ENCODE results near the gene FAM111A.
A peak's percentile ranks its signal among the peaks of the same experiment; 100 is the strongest.
"Not testable (repeated sequence)": the region's sequence is repeated elsewhere in the genome, so short reads cannot be mapped to it uniquely, and the experiment has no call there.

The FAM111A gene

GRCh38 chr11:59106363-59107336, 36.0 kb upstream of the FAM111A start, which contains the start of gene FAM111B:
Gene FAM111B, plus strand, starts transcription at chr11:59107237. Its CDS starts 2,389 bp downstream, at chr11:59109626.
- Histone ChIP-seq H3K36me3 (replicated peaks; ENCODE audit: insufficient read depth, low read length) (peaks cover 11% of the 10 kb centered on the region; the same call in 1 of the 2 replicates), H3K9me2 (replicated peaks; ENCODE audit: insufficient read depth, low read length) (no peaks in the 10 kb centered on the region), H3F3A (ENCODE audit: insufficient read depth, low read length) (peaks cover 19% of the 10 kb centered on the region), H4K20me1 (ENCODE audit: insufficient read depth, low read length) (peaks cover 5% of the 10 kb centered on the region; the same call in 1 of the 2 replicates), H3K27ac (ENCODE audit: low read length) (peak within 1 kb of the TSS; percentile 80), H3K79me2 (ENCODE audit: low read length) (peaks cover 47% of the 10 kb centered on the region), H3K9ac (ENCODE audit: low read length) (peak within 1 kb of the TSS; percentile 95), H3K9me3 (replicated peaks; ENCODE audit: insufficient read depth, low read length) (no peaks in the 10 kb centered on the region), H2AFZ (ENCODE audit: low read length) (peak within 1 kb of the TSS; percentile 68), H3K4me2 (ENCODE audit: low read depth, low read length) (peak within 1 kb of the TSS; percentile 89), H3K27me3 (replicated peaks; ENCODE audit: insufficient read depth, low read length) (no peaks in the 10 kb centered on the region), H3K4me3 (ENCODE audit: low read length) (peak within 1 kb of the TSS; percentile 88), H3K4me1 (ENCODE audit: low read length) (peaks cover 27% of the 10 kb centered on the region)
- DNase-seq: peak; percentile 98
- TF ChIP-seq EZH2 (optimal IDR thresholded peaks at IDR 0.05; ENCODE audit: low read depth, low read length) (no peak), CTCF (IDR thresholded peaks at IDR 0.05; ENCODE audit: low read length) (no peak), EZH2phosphoT487 (IDR thresholded peaks at IDR 0.05; ENCODE audit: low read length) (no peak)

GRCh38 chr11:59107721-59108120, 34.9 kb upstream of the FAM111A start:
- peaks cover 26% of the 10 kb centered on the region for H3K4me1 ChIP-seq (ENCODE audit: low read length)
- peak; percentile 71 for DNase-seq
- peak overlapping the region; percentile 88 for H3K4me3 ChIP-seq (ENCODE audit: low read length)
- not testable (repeated sequence) for H3F3A ChIP-seq (ENCODE audit: insufficient read depth, low read length); H3K9me3 ChIP-seq (replicated peaks; ENCODE audit: insufficient read depth, low read length); H3K9me2 ChIP-seq (replicated peaks; ENCODE audit: insufficient read depth, low read length); H4K20me1 ChIP-seq (ENCODE audit: insufficient read depth, low read length); H3K27me3 ChIP-seq (replicated peaks; ENCODE audit: insufficient read depth, low read length)
- peaks cover 20% of the 10 kb centered on the region for H3K36me3 ChIP-seq (replicated peaks; ENCODE audit: insufficient read depth, low read length)
- H3K79me2 ChIP-seq (ENCODE audit: low read length): peaks cover 58% of the 10 kb centered on the region
- peak overlapping the region; percentile 89 for H3K4me2 ChIP-seq (ENCODE audit: low read depth, low read length)
- peak overlapping the region; percentile 80 for H3K27ac ChIP-seq (ENCODE audit: low read length)
- peak overlapping the region; percentile 95 for H3K9ac ChIP-seq (ENCODE audit: low read length)
- H2AFZ ChIP-seq (ENCODE audit: low read length): peak overlapping the region; percentile 68

GRCh38 chr11:59112494-59112893, 30.2 kb upstream of the FAM111A start:
- Histone ChIP-seq H3K27me3 (replicated peaks; ENCODE audit: insufficient read depth, low read length) (no peaks in the 10 kb centered on the region), H3K4me1 (ENCODE audit: low read length) (peaks cover 14% of the 10 kb centered on the region), H3K9me3 (replicated peaks; ENCODE audit: insufficient read depth, low read length) (no peaks in the 10 kb centered on the region), H3K36me3 (replicated peaks; ENCODE audit: insufficient read depth, low read length) (peaks cover 36% of the 10 kb centered on the region), H3K27ac (ENCODE audit: low read length) (no peak overlapping the region), H3K79me2 (ENCODE audit: low read length) (peaks cover 99% of the 10 kb centered on the region), H3K9ac (ENCODE audit: low read length) (no peak overlapping the region), H3K4me2 (ENCODE audit: low read depth, low read length) (no peak overlapping the region), H3K4me3 (ENCODE audit: low read length) (no peak overlapping the region), H3F3A (ENCODE audit: insufficient read depth, low read length) (peaks cover 4% of the 10 kb centered on the region), H4K20me1 (ENCODE audit: insufficient read depth, low read length) (peaks cover 5% of the 10 kb centered on the region; the same call in 1 of the 2 replicates), H3K9me2 (replicated peaks; ENCODE audit: insufficient read depth, low read length) (no peaks in the 10 kb centered on the region), H2AFZ (ENCODE audit: low read length) (no peak overlapping the region)
- TF ChIP-seq CTCF (IDR thresholded peaks at IDR 0.05; ENCODE audit: low read length) (no peak), EZH2phosphoT487 (IDR thresholded peaks at IDR 0.05; ENCODE audit: low read length) (no peak), EZH2 (optimal IDR thresholded peaks at IDR 0.05; ENCODE audit: low read depth, low read length) (no peak)
- no peak for DNase-seq
